GM12865 (cell line): ENCODE results near the gene FMNL1.

Source experiments
- DNase-seq: peaks from one replicate; pipeline ENCODE4 v3.0.0; 2010; ENCODE audit warnings: low read depth
- H3K4me3 ChIP-seq: 2 replicates; pipeline ENCODE4 v1.5.1; 2011; ENCODE audit warnings: mild to moderate bottlenecking, low read depth, low read length, control low read depth
- CTCF ChIP-seq: IDR thresholded peaks from 2 replicates; pipeline ENCODE4 v1.5.1; 2011; ENCODE audit warnings: low read length, control low read depth, low read depth, inconsistent platforms; ENCODE audit not compliant: insufficient read depth; ENCODE audit errors: missing control alignments

Gene FMNL1

GRCh38 chr17:45186801-45187354, 34.8 kb upstream of the FMNL1 start:
- no peak for TF ChIP-seq CTCF
- DNase-seq = no peak
- no peak overlapping the region for H3K4me3 ChIP-seq

- TF ChIP-seq CTCF = no peak
- DNase-seq = no peak
- H3K4me3 ChIP-seq = no peak overlapping the region
Observed at GRCh38 chr17:45189009-45189408, 32.7 kb upstream of the FMNL1 start.

GRCh38 chr17:45190503-45191255, 31.0 kb upstream of the FMNL1 start:
- no peak for DNase-seq
- H3K4me3 ChIP-seq = no peak overlapping the region

GRCh38 chr17:45195424-45195823, 26.3 kb upstream of the FMNL1 start:
- H3K4me3 ChIP-seq = no peak overlapping the region
- no peak for TF ChIP-seq CTCF
- DNase-seq = no peak

More at GRCh38 chr17:45190503-45191255, 31.0 kb upstream of the FMNL1 start:
- no peak for TF ChIP-seq CTCF

- DNase-seq = no peak
- H3K4me3 ChIP-seq = no peak overlapping the region
- TF ChIP-seq CTCF = no peak
Observed at GRCh38 chr17:45197108-45197507, 24.6 kb upstream of the FMNL1 start.

- no peak overlapping the region for H3K4me3 ChIP-seq
- peak; percentile 91 for DNase-seq
- peak; percentile 99 for TF ChIP-seq CTCF
Observed at GRCh38 chr17:45197555-45198334, 23.9 kb upstream of the FMNL1 start.
